ENCODE measurements around the gene TMEM263.

DNA sequence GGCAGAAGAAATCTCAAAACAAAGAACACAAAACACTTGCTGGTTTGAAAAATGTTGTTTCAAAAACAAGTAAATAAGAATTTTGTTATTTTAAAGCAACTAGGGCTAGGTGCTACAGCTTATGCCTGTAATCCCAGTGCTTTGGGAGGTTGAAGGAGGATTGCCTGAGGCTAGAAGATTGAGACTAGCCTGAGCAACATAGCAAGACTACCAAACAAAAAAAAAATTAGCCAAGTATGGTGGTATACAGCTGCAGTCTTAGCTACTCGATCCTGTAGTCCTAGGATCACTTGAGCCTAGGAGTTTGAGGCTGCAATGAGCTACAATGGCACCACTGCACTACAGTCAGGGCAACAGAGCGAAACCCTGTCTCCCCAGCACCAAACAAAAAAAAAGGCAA lies 63.8 kb downstream of the TMEM263 start:
- no peak for TF ChIP-seq EZH2 (IDR thresholded peaks at IDR 0.05; ENCODE audit: insufficient read depth, low read length)
- TF ChIP-seq, protein P1, sequence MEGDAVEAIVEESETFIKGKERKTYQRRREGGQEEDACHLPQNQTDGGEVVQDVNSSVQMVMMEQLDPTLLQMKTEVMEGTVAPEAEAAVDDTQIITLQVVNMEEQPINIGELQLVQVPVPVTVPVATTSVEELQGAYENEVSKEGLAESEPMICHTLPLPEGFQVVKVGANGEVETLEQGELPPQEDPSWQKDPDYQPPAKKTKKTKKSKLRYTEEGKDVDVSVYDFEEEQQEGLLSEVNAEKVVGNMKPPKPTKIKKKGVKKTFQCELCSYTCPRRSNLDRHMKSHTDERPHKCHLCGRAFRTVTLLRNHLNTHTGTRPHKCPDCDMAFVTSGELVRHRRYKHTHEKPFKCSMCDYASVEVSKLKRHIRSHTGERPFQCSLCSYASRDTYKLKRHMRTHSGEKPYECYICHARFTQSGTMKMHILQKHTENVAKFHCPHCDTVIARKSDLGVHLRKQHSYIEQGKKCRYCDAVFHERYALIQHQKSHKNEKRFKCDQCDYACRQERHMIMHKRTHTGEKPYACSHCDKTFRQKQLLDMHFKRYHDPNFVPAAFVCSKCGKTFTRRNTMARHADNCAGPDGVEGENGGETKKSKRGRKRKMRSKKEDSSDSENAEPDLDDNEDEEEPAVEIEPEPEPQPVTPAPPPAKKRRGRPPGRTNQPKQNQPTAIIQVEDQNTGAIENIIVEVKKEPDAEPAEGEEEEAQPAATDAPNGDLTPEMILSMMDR (IDR thresholded peaks at IDR 0.05; ENCODE audit: insufficient read depth, low read depth, low read length), result no peak
